ENCODE data around the gene MAP3K9.

GRCh38 chr14:70776197-70776596, 33.1 kb downstream of the MAP3K9 start:
- TF ChIP-seq CTCF (IDR thresholded peaks at IDR 0.05 in 8 of 11, conservative IDR thresholded peaks at IDR 0.05 in 3 of 11) (no peak), POLR2AphosphoS5 (IDR thresholded peaks at IDR 0.05) (no peak)
